H1 (cell line): Measurements from ENCODE around the gene RASSF9. TPM values are rescaled to one million over a fixed set of nuclear protein-coding genes. Genes with fewer than 3 reads are reported as not detected.

Source experiments
- CTCF ChIA-PET: fragments of 300-600 bp; sonication (Branson Sonifier 250); formaldehyde crosslinking; loops from one replicate; lab custom pipeline; 2021; ENCODE audit not compliant: partially characterized antibody; lab: Charles Lee
- POLR2A ChIA-PET: fragments of 300-600 bp; sonication (Branson Sonifier 250); formaldehyde crosslinking; loops from one replicate; lab custom pipeline; 2021; ENCODE audit warnings: inconsistent platforms; ENCODE audit not compliant: partially characterized antibody; lab: Charles Lee
- DNase-seq, 2 experiments: peaks; one replicate each; pipeline versions ENCODE4 v3.0.0 to v3.0.0-alpha.2; 2010 to 2022; ENCODE audit warnings: low spot score in 2 of 2, low read depth in 1 of 2, mixed read lengths in 1 of 2
- FAIRE-seq: peaks from 2 replicates; lab custom pipeline; 2011; peaks lifted over from hg19 to GRCh38; lab: Jason Lieb, UNC
- H2AFZ ChIP-seq: 2 replicates; pipeline ENCODE4 v1.8.1; 2012; ENCODE audit warnings: low read length, inconsistent platforms
- H2AK5ac ChIP-seq: 2 replicates; pipeline ENCODE4 v1.6.1; 2013; ENCODE audit warnings: low read depth, low read length
- H2BK120ac ChIP-seq: replicated peaks from 2 replicates; pipeline ENCODE3; 2013; ENCODE audit warnings: low read depth, low read length, inconsistent platforms
- H2BK12ac ChIP-seq: 2 replicates; pipeline ENCODE4 v1.6.1; 2013; ENCODE audit warnings: low read depth, low read length
- H2BK15ac ChIP-seq: 2 replicates; pipeline ENCODE4 v1.6.1; 2013; ENCODE audit warnings: low read length
- H2BK20ac ChIP-seq: 2 replicates; pipeline ENCODE4 v1.6.1; 2013; ENCODE audit warnings: low read length
- H2BK5ac ChIP-seq: 2 replicates; pipeline ENCODE4 v1.6.1; 2013; ENCODE audit warnings: low read depth, low read length
- H3K14ac ChIP-seq: 2 replicates; pipeline ENCODE4 v1.6.1; 2013; ENCODE audit warnings: inconsistent platforms; ENCODE audit not compliant: insufficient read length
- H3K18ac ChIP-seq: 2 replicates; pipeline ENCODE4 v1.6.1; 2013; ENCODE audit warnings: low read length; ENCODE audit errors: extremely low read depth
- H3K23ac ChIP-seq: 2 replicates; pipeline ENCODE4 v1.6.1; 2013; ENCODE audit warnings: inconsistent platforms; ENCODE audit not compliant: insufficient read length
- H3K23me2 ChIP-seq: 2 replicates; pipeline ENCODE4 v1.6.1; 2013; ENCODE audit warnings: low read depth, low read length
- H3K27ac ChIP-seq: 2 replicates; pipeline ENCODE4 v1.6.1; 2011; ENCODE audit warnings: low read depth, low read length, inconsistent platforms
- H3K27me3 ChIP-seq, 4 experiments: replicated peaks in 1 of 4; 1 replicate in 1 of 4; 2 replicates in 3 of 4; pipeline versions ENCODE4 v1.6.1 to v1.8.1; 2011 to 2013; ENCODE audit warnings: low read length in 3 of 4, mild to moderate bottlenecking in 3 of 4, inconsistent platforms in 2 of 4, mixed read lengths in 2 of 4, moderate library complexity in 1 of 4; ENCODE audit not compliant: control insufficient read depth in 3 of 4, insufficient read depth in 3 of 4; ENCODE audit errors: extremely low read depth in 1 of 4
- H3K36me3 ChIP-seq, 4 experiments: 2 replicates each; pipeline versions ENCODE4 v1.6.1 to v1.8.1; 2011 to 2013; ENCODE audit warnings: mild to moderate bottlenecking in 4 of 4, low read length in 3 of 4, moderate library complexity in 2 of 4, control low read depth in 1 of 4, inconsistent platforms in 1 of 4; ENCODE audit not compliant: insufficient read depth in 4 of 4, control insufficient read depth in 2 of 4
- H3K4ac ChIP-seq: replicated peaks from 2 replicates; pipeline ENCODE3; 2013; ENCODE audit warnings: low read length, low read depth, mixed read lengths, inconsistent platforms; ENCODE audit not compliant: insufficient read length
- H3K4me1 ChIP-seq, 4 experiments: replicated peaks in 1 of 4; 1 replicate in 1 of 4; 2 replicates in 3 of 4; pipeline versions ENCODE4 v1.6.1 to v1.8.1; 2011 to 2013; ENCODE audit warnings: low read length in 3 of 4, inconsistent platforms in 2 of 4, mixed read lengths in 1 of 4; ENCODE audit not compliant: insufficient read depth in 4 of 4, control insufficient read depth in 3 of 4
- H3K4me2 ChIP-seq, 2 experiments: 2 replicates each; pipeline versions ENCODE4 v1.6.1 to v1.8.1; 2011 to 2013; ENCODE audit warnings: low read depth in 2 of 2, low read length in 2 of 2, control low read depth in 1 of 2, inconsistent platforms in 1 of 2, mild to moderate bottlenecking in 1 of 2; ENCODE audit not compliant: insufficient read depth in 1 of 2
- H3K4me3 ChIP-seq, 4 experiments: fragments of 200-600, 300-600 bp in 1 of 4; sonication (generic), shearing (Covaris generic), sonication (Bioruptor Twin) in 1 of 4; 2 replicates each; pipeline versions ENCODE4 v1.5.1 to v1.8.1; 2011 to 2016; ENCODE audit warnings: low read length in 4 of 4, low read depth in 3 of 4, control low read depth in 2 of 4, inconsistent platforms in 2 of 4, mild to moderate bottlenecking in 2 of 4, mixed read lengths in 1 of 4, moderate library complexity in 1 of 4; ENCODE audit not compliant: insufficient read depth in 2 of 4; ENCODE audit errors: extremely low read depth in 1 of 4
- H3K56ac ChIP-seq: replicated peaks from 2 replicates; pipeline ENCODE3; 2013; ENCODE audit warnings: low read depth, mild to moderate bottlenecking, mixed read lengths, low read length, inconsistent platforms; ENCODE audit not compliant: insufficient read length
- H3K79me1 ChIP-seq: 2 replicates; pipeline ENCODE4 v1.6.1; 2013; ENCODE audit warnings: low read depth, low read length, control low read depth
- H3K79me2 ChIP-seq, 2 experiments: 2 replicates each; pipeline versions ENCODE4 v1.6.1 to v1.8.1; 2012 to 2013; ENCODE audit warnings: low read length in 2 of 2, mild to moderate bottlenecking in 2 of 2, inconsistent platforms in 1 of 2; ENCODE audit not compliant: insufficient read depth in 2 of 2, control insufficient read depth in 1 of 2
- H3K9ac ChIP-seq, 4 experiments: replicated peaks in 1 of 4; 1 replicate in 1 of 4; 2 replicates in 3 of 4; pipeline versions ENCODE4 v1.6.1 to v1.8.1; 2011 to 2013; ENCODE audit warnings: low read depth in 3 of 4, low read length in 3 of 4, control low read depth in 2 of 4, mild to moderate bottlenecking in 2 of 4, moderate library complexity in 2 of 4, inconsistent platforms in 1 of 4; ENCODE audit errors: extremely low read depth in 1 of 4
- H3K9me3 ChIP-seq, 2 experiments: 2 replicates each; pipeline versions ENCODE4 v1.6.1 to v1.8.1; 2012 to 2013; ENCODE audit warnings: mild to moderate bottlenecking in 2 of 2, moderate library complexity in 2 of 2, control low read depth in 1 of 2, inconsistent platforms in 1 of 2, low read depth in 1 of 2, low read length in 1 of 2, mixed read lengths in 1 of 2; ENCODE audit not compliant: insufficient read depth in 2 of 2
- H4K20me1 ChIP-seq, 2 experiments: replicated peaks in 1 of 2; 2 replicates each; pipeline versions ENCODE3 to v1.8.1; 2011 to 2013; ENCODE audit warnings: inconsistent platforms in 2 of 2, low read length in 2 of 2, mild to moderate bottlenecking in 1 of 2; ENCODE audit not compliant: insufficient read depth in 2 of 2, control insufficient read depth in 1 of 2
- H4K5ac ChIP-seq: 2 replicates; pipeline ENCODE4 v1.6.1; 2013; ENCODE audit warnings: low read length, low read depth, mixed read lengths, inconsistent platforms; ENCODE audit not compliant: insufficient read length
- H4K8ac ChIP-seq: 2 replicates; pipeline ENCODE4 v1.8.0; 2013; ENCODE audit warnings: mild to moderate bottlenecking, moderate library complexity, low read length, inconsistent platforms; ENCODE audit not compliant: insufficient read depth; ENCODE audit errors: extremely low read depth
- H4K91ac ChIP-seq: replicated peaks from 2 replicates; pipeline ENCODE3; 2013; ENCODE audit warnings: low read length, mixed read lengths, inconsistent platforms; ENCODE audit not compliant: insufficient read length
- E2F6 ChIP-seq: IDR thresholded peaks from 2 replicates; pipeline ENCODE4 v1.6.1; 2012; ENCODE audit warnings: inconsistent platforms
- EGR1 ChIP-seq: IDR thresholded peaks from 2 replicates; pipeline ENCODE4 v1.6.1; 2011; ENCODE audit warnings: low read depth, low read length, borderline replicate concordance
- GABPA ChIP-seq: IDR thresholded peaks from 2 replicates; pipeline ENCODE4 v1.6.1; 2011; ENCODE audit warnings: mild to moderate bottlenecking, low read length, moderate library complexity, borderline replicate concordance; ENCODE audit not compliant: insufficient read depth
- KDM4A ChIP-seq: IDR thresholded peaks from one replicate; pipeline ENCODE4 v1.7.1; 2012; ENCODE audit warnings: low read depth, mild to moderate bottlenecking, moderate library complexity, low read length, inconsistent platforms; ENCODE audit not compliant: severe bottlenecking
- MAFK ChIP-seq: IDR thresholded peaks from 2 replicates; pipeline ENCODE4 v1.6.1; 2012; ENCODE audit warnings: low read depth, mild to moderate bottlenecking, improper control_type of control experiment, low read length
- RBBP5 ChIP-seq: IDR thresholded peaks from 2 replicates; pipeline ENCODE4 v1.7.1; 2012; ENCODE audit warnings: low read depth, mild to moderate bottlenecking, inconsistent platforms, low read length, moderate library complexity, borderline replicate concordance
- RNF2 ChIP-seq: fragments of 200-900, 300-1000 bp; sonication (generic); IDR thresholded peaks from 2 replicates; pipeline ENCODE4 v1.7.1; 2016; ENCODE audit warnings: borderline replicate concordance, low read depth, mild to moderate bottlenecking, antibody characterized with exemption, low read length; ENCODE audit not compliant: poor library complexity, severe bottlenecking; ENCODE audit errors: missing control alignments
- SIRT6 ChIP-seq: IDR thresholded peaks from one replicate; pipeline ENCODE4 v1.7.1; 2012; ENCODE audit warnings: low read length, inconsistent platforms
- TAF7 ChIP-seq: optimal IDR thresholded peaks from 2 replicates; pipeline ENCODE3; 2011; ENCODE audit warnings: low read depth, mild to moderate bottlenecking, inconsistent platforms, low read length, moderate library complexity, borderline replicate concordance
- TCF12 ChIP-seq: IDR thresholded peaks from 2 replicates; pipeline ENCODE4 v1.6.1; 2011; ENCODE audit warnings: low read depth, mild to moderate bottlenecking, low read length
- USF2 ChIP-seq: IDR thresholded peaks from 2 replicates; pipeline ENCODE4 v1.6.1; 2011; ENCODE audit warnings: low read length, improper control_type of control experiment
- ZNF274 ChIP-seq: IDR thresholded peaks from 2 replicates; pipeline ENCODE4 v1.7.0; 2012; ENCODE audit warnings: low read length, borderline replicate concordance; ENCODE audit errors: extremely low read depth
- polyA plus RNA-seq, 7 experiments: library from polyadenylated mRNA; depleted of rRNA in 3 of 7; stranded (reverse) in 5 of 7; unstranded in 2 of 7; fragments of >200 nt in 5 of 7; fragments of 200-250 nt in 2 of 7; gene quantifications; 1 replicate in 5 of 7; 2 replicates in 1 of 7; 4 replicates in 1 of 7; pipeline versions ENCODE4 v1.2.1 to v1.2.3, GENCODE V29; 2011 to 2013; ENCODE audit warnings: missing spikeins in 2 of 7, mixed read lengths in 2 of 7
- total RNA-seq: library from RNA; stranded (reverse); fragmentation: NEBNext Ultra II Directional; extraction: Animal tissue kit (Norgen Biotek cat#: 25700); gene quantifications from 2 replicates; pipeline ENCODE4 v1.2.1, GENCODE V29; 2021

The RASSF9 gene
- total and polyA plus RNA-seq, 2 of the 8 experiments (the other 6 are each of a cell fraction or from before 2014, with no cell fraction given) = 0.06 to 0.39 TPM

DNA sequence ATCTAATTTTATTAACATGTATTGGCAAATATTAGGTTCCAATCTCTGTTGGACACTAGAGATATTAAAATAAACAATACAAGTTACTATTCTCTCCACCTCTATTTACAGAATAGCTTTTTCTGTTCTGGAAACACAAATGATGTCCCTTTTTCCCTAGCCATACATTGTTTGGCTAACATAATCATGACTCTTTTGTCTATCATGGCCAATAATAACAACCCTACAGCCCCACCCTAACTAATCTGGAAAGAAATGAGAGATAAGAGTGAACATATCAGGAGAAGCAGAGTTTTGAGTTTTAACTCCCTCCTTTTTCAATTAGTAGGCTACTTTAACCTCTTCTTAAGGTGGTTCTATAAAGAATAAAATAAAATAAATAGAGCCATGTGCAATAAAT lies 40.2 kb downstream of the RASSF9 start:
- CTCF ChIA-PET = interaction anchor here (1.6 kb wide), 1 partner anchor 18 kb away, joined by 3 read pairs; no protein-coding TSS in a partner anchor
- Histone ChIP-seq H2BK12ac (no peak overlapping the region), H3K23me2 (no peaks in the 10 kb centered on the region), H4K20me1 (no peaks in the 10 kb centered on the region), H4K91ac (no peak overlapping the region), H3K79me2 (no peaks in the 10 kb centered on the region), H3K27me3 (no peaks in the 10 kb centered on the region), H2AFZ (no peak overlapping the region), H3K23ac (no peak overlapping the region), H2AK5ac (no peak overlapping the region), H2BK5ac (no peak overlapping the region), H4K5ac (no peak overlapping the region), H3K36me3 (no peaks in the 10 kb centered on the region; a peak in 1 of 8 replicates), H3K4me2 (no peak overlapping the region), H2BK15ac (no peak overlapping the region), H3K79me1 (no peaks in the 10 kb centered on the region), H3K18ac (no peak overlapping the region), H4K8ac (no peak overlapping the region), H3K4me1 (no peaks in the 10 kb centered on the region), H3K56ac (no peak overlapping the region), H2BK120ac (no peak overlapping the region), H3K9me3 (no peaks in the 10 kb centered on the region), H2BK20ac (no peak overlapping the region), H3K4me3 (no peak overlapping the region), H3K14ac (no peak overlapping the region), H3K4ac (no peak overlapping the region), H3K9ac (no peak overlapping the region), H3K27ac (no peak overlapping the region)
- no peak for FAIRE-seq
- TF ChIP-seq ZNF274 (no peak), GABPA (no peak), RBBP5 (no peak), USF2 (no peak), KDM4A (no peak), SIRT6 (no peak), TAF7 (no peak), TCF12 (no peak), E2F6 (no peak), MAFK (no peak), RNF2 (no peak), EGR1 (no peak)
- DNase-seq = no peak
- POLR2A ChIA-PET = no interaction called here
